NCI-H524 treated with DMSO at 0.1 percent for 48 hours (cell line): ENCODE results near the gene PTPRN2.

ENCODE experiments used
- DNase-seq: peaks from one replicate; lab custom pipeline; 2025; lab: John Stamatoyannopoulos, UW

The PTPRN2 gene

DNA sequence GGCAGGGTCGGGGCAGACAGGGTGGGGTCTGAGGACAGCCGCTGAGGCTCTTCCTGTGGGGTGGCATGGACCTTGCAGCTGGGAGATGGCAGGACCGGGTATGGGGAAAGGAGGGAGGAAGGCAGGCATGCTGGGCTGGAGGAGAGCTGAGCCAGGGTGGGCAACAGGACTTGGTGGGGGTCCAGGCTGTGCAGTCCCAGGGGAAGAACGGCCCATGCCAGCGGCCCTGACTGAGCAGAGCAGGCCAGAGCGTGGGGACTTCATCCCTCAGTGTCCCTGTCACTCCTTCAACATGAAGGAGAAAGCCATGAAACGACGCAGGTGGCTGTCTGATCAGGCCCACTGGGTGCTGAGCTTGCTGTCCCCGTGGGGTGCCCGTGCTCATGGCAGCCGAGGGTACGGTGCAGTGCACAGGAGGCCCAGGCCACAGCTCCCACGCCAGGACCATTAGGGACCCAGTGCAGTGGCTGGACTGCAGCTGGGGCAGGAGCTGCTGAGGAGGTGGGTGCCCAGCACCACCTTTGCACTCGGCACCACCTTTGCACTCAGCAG, 519.6 kb downstream of the PTPRN2 start:
- DNase-seq = no peak

DNA sequence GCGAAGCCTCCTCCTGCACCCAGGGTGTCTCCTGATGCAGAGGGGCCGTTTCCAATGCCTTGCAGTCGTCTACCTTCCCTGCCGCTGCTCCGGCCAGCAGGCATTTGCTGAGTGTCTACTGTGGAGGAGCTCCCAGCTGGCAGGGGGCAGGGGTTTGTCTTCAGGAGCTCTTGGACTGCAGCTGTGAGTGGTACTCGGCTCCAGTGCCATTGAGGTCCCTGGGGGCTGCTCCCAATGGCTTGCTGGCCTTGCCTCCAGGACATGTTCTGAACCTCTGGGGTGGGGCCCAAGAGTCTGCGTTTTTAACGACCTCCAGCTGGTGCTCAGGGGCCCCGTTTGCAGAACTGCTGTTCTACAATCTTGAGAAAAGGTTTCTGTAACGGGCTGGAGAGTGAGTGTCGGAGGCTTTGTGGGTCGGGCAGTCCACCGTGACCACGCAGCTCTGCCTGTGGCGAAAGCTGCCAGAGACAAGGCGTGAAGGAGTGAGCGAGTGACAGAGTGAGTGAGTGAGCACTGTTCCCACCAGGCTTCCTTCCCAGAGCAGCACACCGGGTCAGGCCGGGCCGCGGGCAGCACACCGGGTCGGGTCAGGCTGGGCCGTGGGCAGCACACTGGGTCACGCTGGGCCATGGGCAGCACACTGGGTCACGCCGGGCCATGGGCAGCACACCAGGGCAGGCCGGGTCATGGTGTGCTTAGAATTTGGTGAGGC, 520.2 kb downstream of the PTPRN2 start:
- DNase-seq = peak; percentile 43

DNA sequence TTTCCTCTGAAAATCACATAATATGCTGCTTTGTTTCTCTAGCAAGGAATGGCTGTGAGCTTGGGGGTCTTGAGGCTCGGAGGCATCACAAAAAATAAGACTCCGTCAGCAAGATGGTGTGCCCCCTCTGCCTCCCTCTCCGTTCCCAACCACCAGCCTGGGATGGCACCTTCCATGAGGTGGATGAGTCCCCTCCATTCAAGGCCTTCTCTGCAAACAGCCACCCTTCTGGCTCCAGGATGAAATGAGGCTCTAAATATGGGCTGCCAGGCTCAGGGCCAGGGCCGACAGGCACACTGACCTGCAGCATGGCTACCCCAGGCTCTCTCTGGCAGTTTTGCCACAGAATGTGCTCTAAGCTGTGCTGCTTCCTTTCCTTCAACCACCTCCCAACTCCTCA, 521.5 kb downstream of the PTPRN2 start:
- no peak for DNase-seq

DNA sequence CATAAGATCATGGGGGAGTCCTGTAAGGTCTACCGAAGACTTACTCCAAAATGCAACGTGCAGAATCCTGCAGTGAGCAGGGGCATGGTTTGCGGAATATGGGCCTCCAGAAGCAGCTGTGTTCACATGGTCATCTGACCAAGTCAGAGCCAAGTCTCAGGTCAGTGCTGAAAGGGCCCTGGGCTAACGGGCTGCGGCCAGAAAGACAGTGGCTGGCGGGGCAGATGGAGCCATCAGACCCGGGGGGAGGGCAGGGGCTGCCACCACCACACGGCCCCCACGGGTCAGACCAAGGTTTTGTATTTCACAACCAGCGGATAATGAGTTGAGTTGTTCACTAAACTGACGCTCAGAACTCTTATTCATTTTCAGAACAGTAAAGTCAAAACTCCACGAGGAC, 522.3 kb downstream of the PTPRN2 start:
- no peak for DNase-seq

DNA sequence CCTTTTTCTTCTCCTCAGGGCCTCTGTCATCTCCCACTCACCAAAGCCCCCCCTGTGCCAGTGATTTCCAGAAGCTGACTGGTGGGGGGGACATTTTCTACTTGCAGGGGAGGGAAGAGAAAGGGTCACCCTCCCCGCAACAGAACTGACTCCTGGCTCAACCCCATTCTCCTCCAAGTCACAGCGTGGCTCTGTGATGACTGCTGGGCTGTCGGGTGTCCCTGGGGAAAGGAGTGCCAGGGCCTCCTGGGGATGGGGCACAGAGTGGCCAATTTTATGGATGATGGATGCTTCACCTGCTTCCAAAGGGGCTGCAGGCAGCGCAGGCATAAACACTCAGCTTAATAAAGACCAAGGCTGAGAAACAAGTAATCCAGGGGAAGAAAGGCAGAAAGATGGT, 523.0 kb downstream of the PTPRN2 start:
- DNase-seq = no peak

DNA sequence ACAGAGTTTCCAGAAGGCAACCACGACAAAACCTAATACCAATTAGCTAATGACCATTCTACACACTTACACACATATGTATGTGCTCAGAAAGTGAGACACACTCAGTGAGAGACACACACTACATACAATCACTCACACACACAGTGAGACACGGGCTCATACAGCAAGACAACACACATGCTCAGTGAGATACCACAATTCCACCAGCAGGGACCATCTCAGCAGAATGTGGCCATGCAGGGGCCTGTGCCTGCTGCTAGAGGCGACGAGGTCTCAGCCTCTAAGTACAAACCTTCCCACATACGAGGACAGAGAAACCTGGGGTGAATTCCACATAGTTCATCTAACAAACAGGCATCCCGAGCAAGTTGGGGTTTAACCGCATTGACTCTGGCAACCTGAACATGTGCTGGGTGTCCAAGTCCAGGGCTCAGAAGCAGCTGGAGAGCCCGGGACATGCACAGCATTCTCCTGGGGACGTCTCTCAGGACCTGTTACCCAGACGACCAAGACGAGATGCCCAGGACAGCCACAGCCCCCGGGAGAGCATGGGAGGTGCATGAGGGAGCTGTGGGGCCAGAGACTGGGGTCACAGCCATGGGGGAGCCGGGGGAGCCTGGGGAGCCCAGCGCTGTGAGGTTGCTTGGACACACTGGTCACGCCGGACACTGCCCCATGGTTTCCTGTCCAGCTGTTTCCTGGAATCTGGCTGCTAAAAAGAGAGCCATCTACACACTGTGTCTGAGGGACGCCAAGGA, 523.6 kb downstream of the PTPRN2 start:
- no peak for DNase-seq

DNA sequence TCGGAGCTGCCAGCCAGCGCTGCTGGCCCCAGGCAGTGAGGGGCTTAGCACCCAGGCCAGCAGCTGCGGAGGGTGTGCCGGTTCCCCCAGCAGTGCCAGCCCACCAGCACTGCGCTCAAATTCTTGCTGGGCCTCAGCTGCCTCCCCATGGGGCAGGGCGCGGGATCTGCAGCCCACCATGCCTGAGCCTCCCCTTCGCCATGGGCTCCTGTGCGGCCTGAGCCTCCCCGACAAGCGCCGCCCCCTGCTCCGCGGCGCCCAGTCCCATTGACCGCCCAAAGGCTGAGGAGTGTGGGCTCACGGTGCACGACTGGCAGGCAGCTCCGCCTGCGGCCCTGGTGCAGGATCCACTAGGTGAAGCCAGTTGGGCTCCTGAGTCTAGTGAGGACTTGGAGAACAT, 525.0 kb downstream of the PTPRN2 start:
- no peak for DNase-seq

DNA sequence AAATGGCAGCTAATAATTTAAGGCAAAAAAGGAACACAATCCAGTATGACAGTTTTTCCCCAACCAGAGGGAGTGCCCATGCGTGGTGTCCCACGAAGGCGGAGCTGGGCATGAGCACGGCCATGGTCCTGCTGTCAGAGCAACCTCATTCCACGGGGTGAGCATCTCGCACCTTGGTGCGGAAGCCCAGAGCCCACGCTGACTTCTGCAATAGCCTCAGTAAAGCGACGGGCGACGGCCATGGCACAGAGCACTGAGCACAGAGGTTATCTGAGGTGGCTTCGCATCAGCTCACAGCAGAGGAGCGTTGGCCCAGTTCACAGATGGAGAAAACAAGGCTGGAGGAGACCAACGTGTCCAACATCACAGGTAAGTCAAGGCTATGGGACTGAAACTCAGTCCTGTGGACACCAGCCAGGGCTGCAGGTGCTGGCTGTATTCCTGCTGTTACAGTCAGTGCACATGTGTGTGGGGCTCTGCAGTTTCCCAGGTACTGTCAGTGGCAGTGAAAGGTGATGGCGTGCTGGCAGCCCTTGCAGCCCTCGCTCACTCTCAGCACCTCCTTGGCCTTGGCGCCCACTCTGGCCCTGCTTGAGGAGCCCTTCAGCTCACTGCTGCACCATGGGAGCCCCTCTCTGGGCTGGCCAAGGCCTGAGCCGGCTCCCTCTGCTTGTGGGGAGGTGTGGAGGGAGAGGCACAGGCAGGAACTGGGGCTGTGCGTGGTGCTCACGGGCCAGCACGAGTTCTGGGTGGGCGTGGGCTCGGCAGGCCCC, 525.6 kb downstream of the PTPRN2 start:
- DNase-seq = no peak

DNA sequence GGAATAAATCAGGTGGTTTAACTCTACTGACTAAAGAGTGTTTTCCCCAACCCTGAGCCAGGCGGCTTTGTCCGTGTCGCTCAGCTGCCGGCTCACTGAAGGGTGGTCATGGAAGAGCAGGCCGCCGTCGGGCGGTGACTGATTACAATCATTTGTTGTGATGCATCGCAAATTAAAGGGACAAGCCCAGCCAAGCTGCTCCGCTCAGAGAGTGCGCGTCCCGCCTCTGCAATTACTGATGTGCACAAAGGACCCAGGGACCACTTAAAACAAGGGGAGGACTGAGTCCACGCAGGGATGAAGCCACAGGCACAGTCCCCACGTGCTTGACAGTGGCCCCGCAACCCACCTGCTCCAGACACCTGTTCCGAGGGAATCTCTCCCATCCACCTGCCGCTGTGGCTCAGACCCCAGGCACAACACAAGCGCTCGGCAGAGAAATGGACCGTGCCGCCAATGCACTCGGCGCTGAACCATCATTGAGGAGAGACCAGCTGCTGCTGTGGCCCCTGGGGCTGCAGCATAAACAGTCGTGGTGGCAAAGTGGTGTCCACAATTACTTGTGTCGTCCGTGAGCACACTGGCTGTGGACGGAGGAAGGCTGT, 526.5 kb downstream of the PTPRN2 start:
- DNase-seq = no peak

DNA sequence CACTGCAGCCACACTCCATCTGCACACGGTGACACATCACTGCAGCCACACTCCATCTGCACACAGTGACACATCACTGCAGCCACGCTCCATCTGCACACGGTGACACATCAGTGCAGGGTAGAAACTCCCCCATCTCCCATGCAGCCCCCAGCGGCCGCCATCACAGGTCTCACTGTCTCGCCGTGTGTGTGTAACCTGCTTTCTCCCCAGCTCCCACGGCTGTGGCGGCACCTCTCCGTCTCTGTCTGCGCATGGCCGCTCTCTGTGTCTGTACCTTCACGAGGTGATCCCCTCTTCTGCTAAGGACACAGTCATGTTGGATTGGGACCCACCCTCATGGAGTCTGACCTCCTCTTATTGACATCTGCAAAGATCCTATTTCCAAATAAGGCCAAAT, 527.4 kb downstream of the PTPRN2 start:
- DNase-seq = no peak

DNA sequence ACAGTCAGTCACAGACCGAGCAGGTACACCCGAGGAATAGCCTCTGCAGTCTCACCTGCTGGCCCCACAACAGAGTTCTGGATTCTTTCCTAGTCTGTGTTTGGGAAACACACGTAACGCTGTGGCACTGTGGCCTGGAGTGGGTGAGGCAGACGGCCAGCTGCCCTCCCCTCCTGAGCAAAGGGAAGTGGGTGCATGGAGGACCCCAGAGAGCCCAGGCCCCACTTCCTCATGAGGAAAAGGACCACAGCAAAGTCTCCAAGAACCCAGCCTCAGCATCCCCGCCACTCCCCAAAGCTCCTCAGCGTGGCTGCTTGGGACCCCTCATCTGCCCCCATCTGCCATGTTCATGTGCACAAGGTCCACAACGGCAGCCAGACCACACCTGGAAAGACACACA, 530.2 kb downstream of the PTPRN2 start:
- DNase-seq = no peak

DNA sequence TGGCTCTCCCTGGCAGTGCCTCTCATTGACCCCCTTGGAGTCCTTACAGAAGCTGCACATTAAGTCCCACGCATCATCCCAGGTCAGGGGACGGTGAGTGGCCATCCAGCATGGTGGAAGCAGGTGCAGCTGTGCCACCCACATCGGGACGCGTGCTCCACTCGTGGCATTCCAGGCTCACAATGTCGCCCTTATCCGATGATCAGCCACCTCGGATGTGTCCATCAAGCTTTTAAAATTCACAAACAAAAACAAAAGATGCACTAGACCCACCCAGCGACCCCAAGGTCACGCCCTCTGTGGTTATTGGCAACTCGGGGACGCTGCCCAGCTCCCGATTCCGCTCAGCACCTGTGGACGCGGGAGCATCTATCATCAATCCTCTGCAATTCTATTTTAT, 530.9 kb downstream of the PTPRN2 start:
- DNase-seq = no peak

DNA sequence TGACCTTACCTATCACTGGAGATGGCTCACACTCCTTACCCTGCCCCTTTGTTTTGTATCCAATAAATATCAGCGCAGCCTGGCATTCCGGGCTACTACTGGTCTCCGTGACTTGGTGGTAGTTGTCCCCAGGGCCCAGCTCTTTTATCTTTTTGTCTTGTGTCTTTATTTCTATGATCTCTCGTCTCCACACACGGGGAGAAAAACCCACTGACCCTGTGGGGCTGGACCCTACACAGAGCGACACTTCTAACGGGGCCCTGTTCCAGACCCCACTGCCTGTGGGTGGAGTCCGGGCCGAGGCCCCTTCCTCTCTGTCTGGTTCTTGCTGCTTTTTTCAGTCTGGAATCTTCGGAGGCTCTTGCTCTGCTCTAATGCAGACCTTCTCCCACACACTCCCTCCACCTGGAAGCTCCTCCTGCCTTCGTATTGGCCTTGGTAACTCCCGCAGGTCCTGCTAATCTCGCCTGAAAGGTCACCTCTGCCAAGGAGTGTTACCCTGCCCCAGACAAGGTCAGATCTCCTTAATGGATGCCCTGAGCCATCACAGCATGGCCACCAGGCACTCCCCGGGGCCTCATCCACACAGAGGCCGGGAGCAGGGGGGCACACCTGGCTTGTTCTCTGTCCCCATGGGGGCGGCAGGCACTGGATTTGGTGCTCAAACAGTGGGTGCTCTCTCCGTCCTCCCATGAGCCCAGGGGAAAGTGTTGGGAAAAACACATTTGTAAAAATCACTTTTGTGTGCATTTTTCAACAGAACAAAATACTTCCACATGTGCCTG, 531.7 kb downstream of the PTPRN2 start:
- DNase-seq = no peak

DNA sequence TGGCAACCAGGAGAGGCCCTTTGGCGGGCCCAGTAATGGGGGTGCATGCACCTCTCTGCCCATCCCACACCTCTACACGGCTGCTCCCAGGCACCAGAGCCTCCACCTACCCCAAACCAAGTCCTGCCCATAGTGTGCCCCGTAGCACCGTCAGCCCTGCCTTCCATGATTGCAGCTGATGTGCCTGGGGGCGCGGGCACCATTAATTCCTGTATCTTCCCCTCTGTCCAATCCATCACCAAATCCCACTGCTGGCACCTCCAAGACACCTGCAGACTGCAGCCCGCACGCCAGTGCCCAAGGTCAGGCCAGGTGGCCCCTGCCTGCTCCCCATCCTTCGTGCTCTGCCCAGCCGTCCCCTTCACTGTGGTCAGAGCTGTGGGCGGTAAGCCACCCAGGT, 533.0 kb downstream of the PTPRN2 start:
- DNase-seq = no peak

DNA sequence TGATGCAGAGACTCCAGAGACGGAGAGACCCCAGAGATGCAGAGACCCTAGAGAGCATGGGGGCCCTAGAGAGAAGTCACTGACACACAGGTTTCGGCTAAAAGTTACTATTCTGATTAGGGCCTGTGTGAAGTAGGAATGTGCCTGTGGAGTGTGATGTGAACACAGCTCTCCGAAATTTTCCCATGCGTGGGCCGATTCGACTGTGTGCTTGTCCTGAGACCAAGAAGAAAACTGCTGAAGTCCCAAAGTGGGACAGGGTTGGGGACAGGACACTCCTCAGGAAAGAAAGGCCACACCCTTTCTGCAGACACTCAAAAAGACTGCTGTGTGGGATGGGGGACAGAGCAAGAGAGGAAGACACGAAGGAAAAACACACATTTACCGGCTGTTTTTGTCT, 533.5 kb downstream of the PTPRN2 start:
- no peak for DNase-seq

DNA sequence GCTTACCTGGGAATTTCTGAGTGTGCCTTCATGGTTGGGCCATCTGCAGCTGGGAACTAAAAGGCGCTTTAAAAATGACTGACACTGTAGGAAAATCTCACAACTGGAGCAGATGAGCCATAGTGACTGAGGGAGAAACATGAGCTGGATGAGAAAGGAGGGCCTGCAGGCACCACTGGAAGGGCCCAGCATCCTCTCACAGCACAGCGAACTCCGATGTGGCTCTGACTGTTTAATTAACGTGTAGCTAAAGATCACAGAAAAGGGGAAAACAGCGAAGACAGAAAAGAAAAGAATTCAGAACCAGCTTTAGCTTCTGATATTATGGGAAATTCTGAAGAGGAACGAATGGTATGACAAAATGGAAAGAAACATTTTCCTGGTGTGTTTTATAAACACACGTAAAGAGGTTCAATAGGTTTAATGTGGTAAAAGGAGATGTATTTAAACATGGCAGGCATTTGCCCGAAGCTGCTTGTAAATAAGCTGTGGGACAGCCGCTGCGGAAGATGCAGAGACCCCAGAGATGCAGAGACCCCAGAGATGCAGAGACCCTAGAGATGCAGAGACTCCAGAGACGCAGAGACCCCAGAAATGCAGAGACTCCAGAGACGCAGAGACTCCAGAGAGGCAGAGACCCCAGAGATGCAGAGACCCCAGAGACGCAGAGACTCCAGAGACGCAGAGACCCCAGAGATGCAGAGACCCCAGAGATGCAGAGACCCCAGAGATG, 534.3 kb downstream of the PTPRN2 start:
- DNase-seq = no peak

DNA sequence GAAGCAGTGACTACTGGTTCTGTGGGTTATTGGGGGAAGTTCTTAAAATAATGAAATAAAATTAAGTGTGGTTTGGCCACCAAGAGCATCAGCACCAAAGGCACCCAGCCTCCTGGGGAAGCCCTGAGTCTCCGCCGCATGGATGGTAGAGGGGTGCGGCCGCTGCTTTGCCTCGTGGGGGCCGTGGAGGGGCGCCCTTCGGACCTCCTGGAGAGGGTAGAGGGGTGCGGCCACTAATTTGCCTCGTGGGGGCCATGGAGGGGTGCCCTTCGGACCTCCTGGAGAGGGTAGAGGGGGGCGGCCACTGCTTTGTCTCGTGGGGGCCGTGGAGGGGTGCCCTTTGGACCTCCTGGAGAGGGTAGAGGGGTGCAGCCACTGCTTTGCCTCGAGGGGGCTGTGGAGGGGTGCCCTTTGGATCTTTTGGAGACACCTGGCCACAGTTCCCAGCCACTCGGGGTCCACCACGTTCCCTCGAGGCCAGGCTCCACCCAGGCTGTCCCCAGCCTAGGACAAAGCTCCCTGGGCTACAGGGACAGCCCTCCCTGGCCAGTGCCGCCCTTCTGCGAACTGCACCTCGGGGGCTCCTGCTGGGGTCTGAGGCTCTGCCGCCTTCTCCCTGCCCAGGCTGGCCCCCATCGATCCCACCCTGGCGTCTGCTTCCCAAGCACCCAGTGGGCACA, 535.1 kb downstream of the PTPRN2 start:
- DNase-seq = no peak

DNA sequence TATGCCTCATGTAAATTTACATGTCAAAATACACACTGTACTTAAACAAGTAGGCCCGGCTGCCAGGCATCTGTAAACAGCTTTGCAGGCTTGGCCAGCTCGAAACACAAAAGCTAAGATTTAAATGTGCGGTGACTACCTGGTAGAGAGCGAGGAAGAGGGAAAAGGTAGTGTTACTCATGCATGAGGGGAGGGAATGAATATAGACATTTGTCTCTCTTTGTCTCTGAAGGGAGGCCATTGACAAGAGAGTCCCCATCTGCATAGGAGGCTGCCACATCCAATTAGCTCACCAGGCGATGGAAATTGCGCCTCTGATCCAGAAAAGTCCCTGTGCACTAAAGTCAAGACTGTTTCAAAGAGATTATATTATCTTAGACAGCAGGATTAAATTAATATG, 535.8 kb downstream of the PTPRN2 start:
- DNase-seq = no peak

DNA sequence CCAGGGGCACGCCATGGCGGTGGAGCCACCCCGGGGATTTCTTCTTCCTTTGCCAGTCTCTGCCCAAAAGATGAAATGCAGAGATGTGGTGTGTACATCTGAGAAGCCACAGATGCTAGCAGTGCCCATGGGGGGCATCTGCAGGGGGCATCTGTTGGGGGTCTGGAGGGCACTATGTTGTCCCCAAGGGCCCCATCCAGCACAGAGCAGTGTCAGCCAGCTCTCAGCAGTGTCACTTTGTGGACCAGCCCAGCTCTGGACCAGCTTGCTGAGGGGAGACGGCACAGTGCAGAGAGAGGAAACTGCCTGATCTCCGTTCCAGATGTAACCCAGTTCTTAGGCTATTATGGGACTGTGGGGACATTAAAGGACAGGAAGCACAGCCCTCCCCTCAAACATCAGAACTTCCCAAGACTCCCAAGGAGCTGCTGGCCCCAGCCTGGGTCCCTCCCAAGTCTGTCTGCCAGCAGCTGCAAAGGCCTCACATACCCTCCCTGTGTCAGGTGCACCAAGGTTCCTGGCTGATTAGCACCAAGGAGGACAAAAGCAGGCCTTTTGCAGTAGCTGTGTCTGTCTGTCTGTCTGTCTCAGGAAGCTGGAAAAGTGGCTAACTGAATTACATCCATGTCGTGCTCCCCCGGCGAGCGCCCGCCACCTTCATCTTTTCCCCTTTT, 536.5 kb downstream of the PTPRN2 start:
- no peak for DNase-seq
